AG04450 (cell line): ENCODE results near the gene ADAMTS17. TPM values are rescaled to one million over a fixed set of nuclear protein-coding genes. Genes with fewer than 3 reads are reported as not detected.

Experiments
- CTCF ChIA-PET: fragments of 300-600, 350-600 bp; formaldehyde crosslinking; extraction: SDS; loops from one replicate; lab custom pipeline; 2022; ENCODE audit warnings: antibody characterized with exemption, inconsistent platforms; lab: Charles Lee
- POLR2A ChIA-PET: fragments of 350-600 bp; formaldehyde crosslinking; extraction: SDS; loops from one replicate; lab custom pipeline; 2021; ENCODE audit warnings: antibody characterized with exemption, inconsistent platforms; lab: Yijun Ruan, JAX
- DNase-seq: peaks from one replicate; pipeline ENCODE4 v3.0.0-alpha.2; 2011; ENCODE audit warnings: low read depth, low spot score
- H3K27ac ChIP-seq: one replicate; pipeline ENCODE4 v1.5.1; 2012; ENCODE audit warnings: low read depth, low read length, control low read depth
- H3K27me3 ChIP-seq: one replicate; pipeline ENCODE4 v1.6.0; 2012; ENCODE audit warnings: low read length; ENCODE audit not compliant: control insufficient read depth, insufficient read depth
- H3K4me3 ChIP-seq: 2 replicates; pipeline ENCODE4 v1.5.1; 2011; ENCODE audit warnings: mild to moderate bottlenecking, low read depth, low read length, control low read depth
- H3K9me3 ChIP-seq: 2 replicates; pipeline ENCODE4 v1.5.1; 2012; ENCODE audit warnings: low read length; ENCODE audit not compliant: control insufficient read depth, insufficient read depth
- CTCF ChIP-seq: IDR thresholded peaks from 2 replicates; pipeline ENCODE4 v1.5.1; 2011; ENCODE audit warnings: low read depth, low read length, control low read depth, inconsistent platforms
- polyA plus RNA-seq: library from polyadenylated mRNA; depleted of rRNA; stranded (reverse); fragments of >200 nt; gene quantifications from 2 replicates; pipeline ENCODE4 v1.2.3, GENCODE V29; 2011

Gene ADAMTS17
- polyA plus RNA-seq, 1 experiment: 0.06 TPM

- POLR2A ChIA-PET: no interaction called here
Observed at GRCh38 chr15:99989095-99989494, 352.7 kb downstream of the ADAMTS17 start.

GRCh38 chr15:99987701-99988100 is 354.1 kb downstream of the ADAMTS17 start:
- no peak for DNase-seq
- Histone ChIP-seq H3K27me3 (no peaks in the 10 kb centered on the region), H3K9me3 (peaks cover 47% of the 10 kb centered on the region), H3K27ac (no peak overlapping the region), H3K4me3 (no peak overlapping the region)
- POLR2A ChIA-PET: no interaction called here
- CTCF ChIA-PET: no interaction called here
- no peak for TF ChIP-seq CTCF

More at GRCh38 chr15:99989095-99989494, 352.7 kb downstream of the ADAMTS17 start:
- peaks cover 56% of the 10 kb centered on the region for H3K9me3 ChIP-seq
- DNase-seq: no peak
- H3K4me3 ChIP-seq: no peak overlapping the region
- H3K27me3 ChIP-seq: no peaks in the 10 kb centered on the region
- CTCF ChIA-PET: no interaction called here
- TF ChIP-seq CTCF: no peak
- H3K27ac ChIP-seq: no peak overlapping the region

- no peak for TF ChIP-seq CTCF
- ChIA-PET POLR2A (no interaction called here), CTCF (no interaction called here)
- Histone ChIP-seq H3K27ac (no peak overlapping the region), H3K27me3 (no peaks in the 10 kb centered on the region), H3K9me3 (peaks cover 48% of the 10 kb centered on the region), H3K4me3 (no peak overlapping the region)
- DNase-seq: no peak
Observed at GRCh38 chr15:99987119-99987506, 354.7 kb downstream of the ADAMTS17 start.

- POLR2A ChIA-PET: no interaction called here
- CTCF ChIA-PET: no interaction called here
- DNase-seq: no peak
- Histone ChIP-seq H3K27me3 (no peaks in the 10 kb centered on the region), H3K4me3 (no peak overlapping the region), H3K27ac (no peak overlapping the region), H3K9me3 (peaks cover 52% of the 10 kb centered on the region)
- no peak for TF ChIP-seq CTCF
Observed at GRCh38 chr15:99986297-99987118, 355.3 kb downstream of the ADAMTS17 start.

- no peaks in the 10 kb centered on the region for H3K27me3 ChIP-seq
- H3K4me3 ChIP-seq: no peak overlapping the region
- peaks cover 53% of the 10 kb centered on the region for H3K9me3 ChIP-seq
- CTCF ChIA-PET: no interaction called here
- no peak for TF ChIP-seq CTCF
- no peak overlapping the region for H3K27ac ChIP-seq
- POLR2A ChIA-PET: no interaction called here
- no peak for DNase-seq
Observed at GRCh38 chr15:99985878-99986277, 355.9 kb downstream of the ADAMTS17 start.
